WERI-Rb-1 (cell line): ENCODE data around the gene DLL3.
"Not testable (repeated sequence)": the region's sequence is repeated elsewhere in the genome, so short reads cannot be mapped to it uniquely, and the experiment has no call there.

Source experiments
- DNase-seq: peaks from one replicate; pipeline ENCODE4 v3.0.0-alpha.2; 2020
- H3K27ac ChIP-seq: fragments of 250-450 bp; sonication (Bioruptor Pico); 2 replicates; pipeline ENCODE4 v1.5.1; 2020; ENCODE audit warnings: mild to moderate bottlenecking, moderate library complexity
- H3K27me3 ChIP-seq: fragments of 250-450 bp; sonication (Bioruptor Pico); 2 replicates; pipeline ENCODE4 v1.5.1; 2021; ENCODE audit warnings: mild to moderate bottlenecking, low read depth, moderate library complexity; ENCODE audit not compliant: insufficient read depth, severe bottlenecking
- H3K36me3 ChIP-seq: fragments of 250-450 bp; sonication (Bioruptor Pico); 2 replicates; pipeline ENCODE4 v1.5.1; 2020; ENCODE audit warnings: mild to moderate bottlenecking, moderate library complexity
- H3K4me3 ChIP-seq: 2 replicates; pipeline ENCODE4 v1.5.1; 2011; ENCODE audit warnings: low read depth, mild to moderate bottlenecking, control low read depth, low read length
- H3K9me3 ChIP-seq: fragments of 250-450 bp; sonication (Bioruptor Pico); 2 replicates; pipeline ENCODE4 v1.5.1; 2021; ENCODE audit warnings: mild to moderate bottlenecking, moderate library complexity; ENCODE audit not compliant: severe bottlenecking
- TF ChIP-seq, protein P1 (sequence below): IDR thresholded peaks from 2 replicates; pipeline ENCODE4 v1.5.1; 2011; ENCODE audit warnings: low read depth, mild to moderate bottlenecking, control low read depth, inconsistent platforms, low read length

The DLL3 gene

DNA sequence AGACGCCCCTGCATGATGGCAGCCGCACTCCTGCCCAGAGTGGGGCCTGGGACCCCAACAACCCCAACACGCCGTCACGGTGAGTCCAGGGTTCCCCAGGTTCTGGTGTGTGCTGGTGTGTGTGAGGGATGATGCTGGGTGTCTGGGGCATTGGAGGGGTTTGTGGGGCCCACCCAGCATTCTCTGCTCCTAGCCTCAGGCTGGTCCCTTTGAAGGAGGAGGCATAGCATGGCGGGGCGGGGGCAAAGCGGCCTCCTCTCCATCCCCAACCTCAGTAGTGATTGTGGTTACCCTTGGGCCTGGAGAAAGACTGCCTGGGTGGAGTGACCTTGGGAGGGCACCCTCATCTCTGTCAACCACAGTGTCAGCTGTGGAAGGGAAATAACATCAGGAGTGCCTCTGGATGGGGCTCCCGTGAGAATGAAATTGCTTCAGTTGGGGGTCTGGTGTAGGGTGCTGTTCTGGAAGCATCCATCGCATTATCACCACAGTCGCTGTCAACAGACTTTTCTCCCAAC lies 25.2 kb upstream of the DLL3 start:
- peaks cover 77% of the 10 kb centered on the region for H3K36me3 ChIP-seq
- no peaks in the 10 kb centered on the region for H3K9me3 ChIP-seq
- TF ChIP-seq, protein P1, sequence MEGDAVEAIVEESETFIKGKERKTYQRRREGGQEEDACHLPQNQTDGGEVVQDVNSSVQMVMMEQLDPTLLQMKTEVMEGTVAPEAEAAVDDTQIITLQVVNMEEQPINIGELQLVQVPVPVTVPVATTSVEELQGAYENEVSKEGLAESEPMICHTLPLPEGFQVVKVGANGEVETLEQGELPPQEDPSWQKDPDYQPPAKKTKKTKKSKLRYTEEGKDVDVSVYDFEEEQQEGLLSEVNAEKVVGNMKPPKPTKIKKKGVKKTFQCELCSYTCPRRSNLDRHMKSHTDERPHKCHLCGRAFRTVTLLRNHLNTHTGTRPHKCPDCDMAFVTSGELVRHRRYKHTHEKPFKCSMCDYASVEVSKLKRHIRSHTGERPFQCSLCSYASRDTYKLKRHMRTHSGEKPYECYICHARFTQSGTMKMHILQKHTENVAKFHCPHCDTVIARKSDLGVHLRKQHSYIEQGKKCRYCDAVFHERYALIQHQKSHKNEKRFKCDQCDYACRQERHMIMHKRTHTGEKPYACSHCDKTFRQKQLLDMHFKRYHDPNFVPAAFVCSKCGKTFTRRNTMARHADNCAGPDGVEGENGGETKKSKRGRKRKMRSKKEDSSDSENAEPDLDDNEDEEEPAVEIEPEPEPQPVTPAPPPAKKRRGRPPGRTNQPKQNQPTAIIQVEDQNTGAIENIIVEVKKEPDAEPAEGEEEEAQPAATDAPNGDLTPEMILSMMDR = no peak
- H3K27me3 ChIP-seq = no peaks in the 10 kb centered on the region
- H3K4me3 ChIP-seq = no peak overlapping the region
- no peak for DNase-seq
- no peak overlapping the region for H3K27ac ChIP-seq

DNA sequence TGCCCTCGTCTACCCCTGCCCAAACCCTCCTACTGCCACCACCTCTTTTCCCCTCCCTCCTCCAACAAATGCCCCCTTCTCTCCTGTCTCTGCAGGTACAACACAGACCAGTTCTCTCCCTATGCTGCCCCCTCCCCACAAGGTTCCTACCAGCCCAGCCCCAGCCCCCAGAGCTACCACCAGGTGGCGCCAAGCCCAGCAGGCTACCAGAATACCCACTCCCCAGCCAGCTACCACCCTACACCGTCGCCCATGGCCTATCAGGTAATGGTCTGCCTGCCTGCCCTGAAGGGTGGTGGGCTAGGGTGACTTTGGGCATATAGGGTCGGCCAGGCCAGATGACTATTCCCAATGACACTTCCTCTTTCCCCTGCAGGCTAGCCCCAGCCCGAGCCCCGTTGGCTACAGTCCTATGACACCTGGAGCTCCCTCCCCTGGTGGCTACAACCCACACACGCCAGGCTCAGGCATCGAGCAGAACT lies 24.6 kb upstream of the DLL3 start:
- DNase-seq = peak; percentile 84
- no peaks in the 10 kb centered on the region for H3K9me3 ChIP-seq
- no peaks in the 10 kb centered on the region for H3K27me3 ChIP-seq
- no peak overlapping the region for H3K27ac ChIP-seq
- H3K36me3 ChIP-seq = peaks cover 70% of the 10 kb centered on the region
- TF ChIP-seq, protein P1 = peak; percentile 78
- H3K4me3 ChIP-seq = no peak overlapping the region

DNA sequence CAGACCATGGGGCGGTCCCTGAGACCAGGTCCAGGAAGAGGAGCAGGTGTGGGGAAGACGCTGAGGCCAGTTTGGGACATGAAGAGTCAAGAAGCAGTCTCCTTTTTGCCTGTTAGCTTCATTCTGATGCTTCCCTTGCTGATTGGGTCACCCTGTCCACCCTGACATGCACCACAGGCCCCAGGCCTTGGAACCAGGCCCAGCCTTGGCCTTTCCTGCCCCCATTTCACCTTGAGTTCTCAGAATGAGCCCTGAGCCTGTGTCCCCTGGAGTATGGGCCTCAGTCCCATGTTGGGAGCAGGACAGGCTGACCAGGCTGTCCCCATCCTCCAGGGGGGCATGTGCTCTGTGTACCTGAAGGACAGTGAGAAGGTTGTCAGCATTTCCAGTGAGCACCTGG lies 23.0 kb upstream of the DLL3 start:
- no peak for DNase-seq
- H3K36me3 ChIP-seq = peaks cover 55% of the 10 kb centered on the region
- H3K4me3 ChIP-seq = no peak overlapping the region
- TF ChIP-seq, protein P1 = no peak
- no peak overlapping the region for H3K27ac ChIP-seq
- H3K9me3 ChIP-seq = no peaks in the 10 kb centered on the region
- no peaks in the 10 kb centered on the region for H3K27me3 ChIP-seq

DNA sequence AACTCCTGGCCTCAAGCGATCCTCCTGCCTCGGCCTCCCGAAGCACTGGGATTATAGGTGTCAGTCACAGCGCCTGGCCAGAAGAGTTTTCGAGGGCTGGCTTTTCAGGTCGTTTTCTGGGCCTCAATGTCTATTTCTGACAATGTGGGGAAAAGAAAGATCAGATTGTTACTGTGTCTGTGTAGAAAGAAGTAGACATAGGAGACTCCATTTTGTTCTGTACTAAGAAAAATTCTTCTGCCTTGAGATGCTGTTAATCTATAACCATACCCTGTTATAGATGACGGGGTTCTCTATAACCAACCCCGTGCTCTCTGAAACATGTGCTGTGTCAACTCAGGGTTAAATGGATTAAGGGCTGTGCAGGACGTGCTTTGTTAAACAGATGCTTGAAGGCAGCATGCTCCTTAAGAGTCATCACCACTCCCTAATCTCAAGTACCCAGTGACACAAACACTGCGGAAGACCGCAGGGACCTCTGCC lies 19.4 kb upstream of the DLL3 start:
- not testable (repeated sequence) for H3K27me3 ChIP-seq, H3K9me3 ChIP-seq, DNase-seq
- Histone ChIP-seq H3K36me3 (peaks cover 48% of the 10 kb centered on the region), H3K4me3 (peak overlapping the region; percentile 100), H3K27ac (peak overlapping the region; percentile 92)

DNA sequence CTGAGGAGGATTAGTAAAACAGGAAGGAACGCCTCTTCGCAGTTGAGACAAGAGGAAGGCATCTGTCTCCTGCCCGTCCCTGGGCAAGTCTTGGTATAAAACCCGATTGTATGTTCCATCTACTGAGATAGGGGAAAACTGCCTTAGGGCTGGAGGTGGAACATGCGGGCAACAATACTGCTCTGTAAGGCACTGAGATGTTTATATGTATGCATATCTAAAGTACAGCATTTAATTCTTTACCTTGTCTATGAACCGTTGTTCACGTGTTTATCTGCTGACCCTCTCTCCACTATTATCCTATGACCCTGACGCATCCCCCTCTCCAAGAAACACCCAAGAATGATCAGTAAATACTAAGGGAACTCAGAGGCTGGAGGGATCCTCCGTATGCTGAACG lies 18.8 kb upstream of the DLL3 start:
- Histone ChIP-seq H3K4me3 (peak overlapping the region; percentile 100), H3K36me3 (peaks cover 48% of the 10 kb centered on the region)
- no peak for DNase-seq

DNA sequence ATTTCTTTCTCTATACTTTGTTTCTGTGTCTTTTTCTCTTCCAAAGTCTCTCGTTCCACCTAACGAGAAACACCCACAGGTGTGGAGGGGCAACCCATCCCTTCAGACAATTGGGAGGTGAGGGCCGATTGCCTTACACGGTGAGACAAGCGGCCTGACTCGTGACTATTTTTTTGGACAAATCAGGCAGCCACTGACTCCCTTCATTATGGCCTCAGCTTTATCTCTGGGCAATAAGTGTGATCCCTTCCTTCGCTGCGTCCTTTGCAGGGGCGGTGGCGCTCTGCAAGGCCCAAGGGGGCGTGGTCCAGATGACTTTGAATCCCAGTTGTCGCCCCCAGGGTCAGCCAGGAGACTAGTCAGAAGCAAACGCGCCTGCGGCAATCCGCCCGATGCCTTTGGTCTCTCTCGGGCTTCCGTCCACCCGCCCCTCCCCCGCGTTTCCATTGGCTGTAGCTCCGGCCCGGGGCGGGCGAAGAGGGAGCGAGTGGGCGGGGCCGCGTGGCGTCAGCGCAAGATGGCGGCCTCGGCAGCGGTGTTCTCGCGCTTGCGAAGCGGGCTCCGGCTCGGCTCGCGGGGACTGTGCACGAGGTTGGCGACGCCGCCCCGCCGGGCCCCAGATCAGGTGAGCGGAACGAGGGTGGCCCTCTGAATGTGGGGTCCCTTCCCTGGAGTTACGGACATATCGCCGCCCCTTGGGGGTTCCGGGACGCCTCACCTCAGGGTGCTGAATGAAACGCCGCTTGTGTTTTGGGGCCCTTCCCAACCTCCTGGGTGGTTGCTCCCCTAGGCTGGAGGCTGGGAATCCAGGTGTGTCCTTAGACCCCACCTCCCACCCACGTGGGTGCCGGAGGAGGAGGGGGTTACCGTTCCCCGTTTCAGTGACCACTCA lies 18.2 kb upstream of the DLL3 start, which contains the start of gene TIMM50:
Gene TIMM50 (plus strand): TSS at position 502 of the 892 bp plus-strand sequence. CDS start 16 bp downstream, at position 518.
- peak; percentile 100 for DNase-seq
- H3K36me3 ChIP-seq = peaks cover 52% of the 10 kb centered on the region

More for the DNA sequence above, 18.8 kb upstream of the DLL3 start:
- TF ChIP-seq, protein P1 = no peak
- Histone ChIP-seq H3K9me3 (no peaks in the 10 kb centered on the region), H3K27ac (peak overlapping the region; percentile 92), H3K27me3 (no peaks in the 10 kb centered on the region)

More for the DNA sequence above, 18.2 kb upstream of the DLL3 start, which contains the start of gene TIMM50:
- Histone ChIP-seq H3K27me3 (no peaks in the 10 kb centered on the region), H3K9me3 (no peaks in the 10 kb centered on the region), H3K27ac (peak within 1 kb of the TSS; percentile 92), H3K4me3 (peak within 1 kb of the TSS; percentile 100)
- TF ChIP-seq, protein P1 = no peak
